ENCODE data around the gene CABP7. TPM values are rescaled to one million over a fixed set of nuclear protein-coding genes. Genes with fewer than 3 reads are reported as not detected.

Gene CABP7
- total RNA-seq, 4 donors from 2014 or later: 0.13 TPM; not detected in 3

DNA sequence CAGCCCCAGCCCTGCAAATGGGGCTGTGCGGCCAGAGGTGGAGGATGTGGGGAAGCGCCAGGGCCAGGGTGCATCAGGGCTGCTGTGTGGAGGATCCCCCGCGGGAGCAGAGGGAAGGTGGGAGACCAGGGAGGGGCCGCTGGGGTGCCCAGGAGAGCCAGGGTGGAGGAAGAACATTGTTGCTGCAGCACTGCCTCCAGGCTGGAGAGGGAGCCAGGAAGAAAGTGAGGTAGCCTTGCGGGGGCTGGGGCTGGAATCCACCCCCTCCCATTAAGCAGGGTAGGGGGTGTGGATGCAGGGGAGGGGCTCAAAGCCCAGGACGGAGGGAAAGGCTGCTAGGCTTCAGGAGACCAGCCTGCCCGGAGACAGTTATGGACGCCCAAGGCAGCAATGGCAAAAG, 15.0 kb downstream of the CABP7 start:
- intact Hi-C loops (cut with DNase I): no loop called here
- H3K27me3 ChIP-seq: no peaks in the 10 kb centered on the region
- TF ChIP-seq, protein P1, sequence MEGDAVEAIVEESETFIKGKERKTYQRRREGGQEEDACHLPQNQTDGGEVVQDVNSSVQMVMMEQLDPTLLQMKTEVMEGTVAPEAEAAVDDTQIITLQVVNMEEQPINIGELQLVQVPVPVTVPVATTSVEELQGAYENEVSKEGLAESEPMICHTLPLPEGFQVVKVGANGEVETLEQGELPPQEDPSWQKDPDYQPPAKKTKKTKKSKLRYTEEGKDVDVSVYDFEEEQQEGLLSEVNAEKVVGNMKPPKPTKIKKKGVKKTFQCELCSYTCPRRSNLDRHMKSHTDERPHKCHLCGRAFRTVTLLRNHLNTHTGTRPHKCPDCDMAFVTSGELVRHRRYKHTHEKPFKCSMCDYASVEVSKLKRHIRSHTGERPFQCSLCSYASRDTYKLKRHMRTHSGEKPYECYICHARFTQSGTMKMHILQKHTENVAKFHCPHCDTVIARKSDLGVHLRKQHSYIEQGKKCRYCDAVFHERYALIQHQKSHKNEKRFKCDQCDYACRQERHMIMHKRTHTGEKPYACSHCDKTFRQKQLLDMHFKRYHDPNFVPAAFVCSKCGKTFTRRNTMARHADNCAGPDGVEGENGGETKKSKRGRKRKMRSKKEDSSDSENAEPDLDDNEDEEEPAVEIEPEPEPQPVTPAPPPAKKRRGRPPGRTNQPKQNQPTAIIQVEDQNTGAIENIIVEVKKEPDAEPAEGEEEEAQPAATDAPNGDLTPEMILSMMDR (IDR thresholded peaks at IDR 0.05): no peak
- TF ChIP-seq POLR2A (IDR thresholded peaks at IDR 0.05): no peak
- H3K27ac ChIP-seq: no peak overlapping the region
- H3K4me3 ChIP-seq: no peak overlapping the region
- no peaks in the 10 kb centered on the region for H3K9me3 ChIP-seq
- H3K36me3 ChIP-seq: peaks cover 0 to 37% (median 11%) of the 10 kb centered on the region in 3 donors
- DNase-seq: no peak
- H3K4me1 ChIP-seq: peaks cover 0 to 19% (median 10%) of the 10 kb centered on the region in 3 donors
- 62 to 80% methylated on average over 7 to 8 of the region's 9 CpGs for WGBS, 2 donors

DNA sequence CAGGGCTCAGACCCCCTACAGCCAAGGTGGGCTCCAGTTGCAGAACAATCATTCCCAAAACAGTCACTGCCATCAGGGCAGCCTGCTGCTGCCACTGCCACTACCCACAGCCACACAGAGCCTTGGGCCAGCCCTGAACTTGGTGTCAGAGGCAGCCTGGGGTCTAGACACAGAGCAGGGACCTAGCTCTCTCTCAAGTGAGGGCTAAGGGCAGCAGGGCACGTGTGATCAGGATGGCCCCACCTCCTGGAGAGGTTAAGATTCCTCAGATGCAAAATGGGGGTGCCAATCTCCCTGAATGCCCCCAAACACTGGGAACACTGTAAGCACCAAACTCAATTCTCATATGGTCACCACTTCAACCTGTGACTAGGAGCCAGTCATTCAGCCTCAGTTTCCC, 15.6 kb downstream of the CABP7 start:
- no peak overlapping the region for H3K27ac ChIP-seq
- TF ChIP-seq, protein P1 (IDR thresholded peaks at IDR 0.05): no peak
- no peak for TF ChIP-seq POLR2A (IDR thresholded peaks at IDR 0.05)
- no CpG with 5 or more reads among the region's 1 CpG for WGBS, 2 donors
- intact Hi-C loops (cut with DNase I): no loop called here
- DNase-seq: no peak
- H3K9me3 ChIP-seq: no peaks in the 10 kb centered on the region
- no peak overlapping the region for H3K4me3 ChIP-seq
- peaks cover 0 to 42% (median 8%) of the 10 kb centered on the region in 3 donors for H3K36me3 ChIP-seq
- no peaks in the 10 kb centered on the region for H3K27me3 ChIP-seq
- H3K4me1 ChIP-seq: peaks cover 0 to 19% (median 10%) of the 10 kb centered on the region in 3 donors

DNA sequence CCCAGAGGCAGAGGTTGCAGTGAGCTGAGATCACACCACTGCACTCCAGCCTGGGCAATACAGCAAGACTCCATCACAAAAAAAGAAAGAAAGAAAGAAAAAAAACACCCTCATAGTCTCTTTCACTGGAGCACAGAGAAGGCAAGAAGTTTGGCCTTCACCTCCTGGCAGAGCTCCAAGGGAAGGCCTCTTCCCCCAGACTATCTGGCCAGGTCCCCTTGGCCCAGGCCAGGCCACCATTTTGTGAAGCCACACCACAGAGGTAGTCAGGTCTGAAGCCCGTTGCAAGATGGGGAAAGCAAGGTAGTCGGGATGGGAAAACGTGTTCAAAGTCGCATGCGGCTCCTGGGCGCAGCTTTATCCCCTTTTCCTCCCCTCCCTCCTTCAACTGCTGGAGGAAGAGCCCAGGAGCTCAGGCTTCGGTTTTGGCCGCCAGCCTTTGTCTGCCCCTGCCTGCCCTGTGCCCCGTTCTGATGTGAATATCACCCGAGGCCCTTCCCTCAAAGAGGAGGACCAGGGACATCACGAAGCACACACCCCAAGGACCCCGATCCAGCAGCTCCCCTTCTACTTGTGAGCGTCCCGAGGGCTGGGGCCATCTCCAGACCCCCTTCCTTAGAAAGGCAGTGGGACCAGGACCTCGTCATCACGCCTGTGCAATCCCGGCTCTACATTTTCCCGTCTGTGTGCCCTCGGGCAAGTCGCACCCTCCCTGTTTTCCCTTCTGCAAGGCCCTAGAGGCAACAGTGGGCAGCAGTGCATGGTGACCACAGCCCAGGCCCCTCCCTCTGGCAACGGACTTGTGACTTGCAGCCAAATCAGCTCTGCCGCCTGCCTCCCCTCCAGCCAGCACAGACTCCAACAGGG, 17.7 kb downstream of the CABP7 start:
- Histone ChIP-seq H3K9me3 (no peaks in the 10 kb centered on the region), H3K36me3 (peaks cover 0 to 51% (median 5%) of the 10 kb centered on the region in 3 donors), H3K27me3 (no peaks in the 10 kb centered on the region), H3K27ac (no peak overlapping the region), H3K4me1 (peaks cover 0 to 26% (median 10%) of the 10 kb centered on the region in 3 donors), H3K4me3 (no peak overlapping the region)
- WGBS, 2 donors: 83 to 87% methylated on average over 16 to 20 of the region's 22 CpGs
- TF ChIP-seq, protein P1 (IDR thresholded peaks at IDR 0.05): no peak
- TF ChIP-seq POLR2A (IDR thresholded peaks at IDR 0.05): no peak
- intact Hi-C loops (cut with DNase I): no loop called here
- no peak for DNase-seq

DNA sequence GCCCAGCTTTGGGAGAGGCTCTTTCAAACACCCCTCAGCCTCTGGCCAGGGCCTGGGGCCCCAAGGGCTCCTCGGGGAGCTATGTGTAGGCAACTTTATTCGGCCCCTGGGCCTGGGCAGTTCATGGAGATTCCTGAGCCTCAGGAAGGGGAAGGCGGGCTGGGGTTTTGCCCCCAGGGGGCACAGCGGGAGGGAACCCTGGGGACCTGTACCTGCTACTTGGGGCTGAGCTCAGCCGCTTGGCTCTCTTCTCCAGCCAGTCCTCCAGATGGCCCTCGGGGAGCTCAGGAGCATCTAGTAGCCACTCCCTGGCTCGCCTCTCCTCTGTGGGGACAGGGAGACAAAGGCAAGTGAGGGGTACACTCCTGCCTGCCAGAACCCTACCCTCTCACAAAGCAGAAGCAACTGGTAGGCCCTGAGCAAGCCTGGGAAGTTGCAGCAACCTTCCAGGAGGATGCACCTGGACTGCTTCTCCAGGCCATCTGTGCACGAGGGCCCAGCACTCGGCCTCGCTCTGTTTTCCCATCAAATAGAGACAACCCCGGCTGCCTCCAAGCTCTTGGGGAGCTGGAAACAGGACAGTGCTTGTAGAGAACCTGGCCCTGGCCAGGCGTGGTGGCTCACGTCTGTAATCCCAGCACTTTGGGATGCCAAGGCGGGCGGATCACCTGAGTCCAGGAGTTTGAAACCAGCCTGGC, 18.5 kb downstream of the CABP7 start:
- H3K4me3 ChIP-seq: no peak overlapping the region

More for the DNA sequence above, 18.5 kb downstream of the CABP7 start:
- H3K27ac ChIP-seq: no peak overlapping the region
- peaks cover 0 to 21% (median 7%) of the 10 kb centered on the region in 3 donors for H3K4me1 ChIP-seq
- DNase-seq: no peak
- H3K27me3 ChIP-seq: no peaks in the 10 kb centered on the region
- 75 to 100% methylated on average over 3 to 7 of the region's 15 CpGs for WGBS, 2 donors
- TF ChIP-seq, protein P1 (IDR thresholded peaks at IDR 0.05): no peak
- no peak for TF ChIP-seq POLR2A (IDR thresholded peaks at IDR 0.05)
- H3K36me3 ChIP-seq: peaks cover 0 to 54% (median 5%) of the 10 kb centered on the region in 3 donors
- no peaks in the 10 kb centered on the region for H3K9me3 ChIP-seq
- intact Hi-C loops (cut with DNase I): no loop called here
